DMS153 (cell line): ENCODE data around the gene RING1.

ENCODE experiments used
- DNase-seq: peaks from one replicate; lab custom pipeline; 2025; lab: John Stamatoyannopoulos, UW

Gene RING1

GRCh38 chr6:33247977-33248642 lies 39.8 kb downstream of the RING1 start:
- peak; percentile 54 for DNase-seq

- no peak for DNase-seq
These were observed 40.3 kb downstream of the RING1 start for GRCh38 chr6:33248643-33248931.

DNA sequence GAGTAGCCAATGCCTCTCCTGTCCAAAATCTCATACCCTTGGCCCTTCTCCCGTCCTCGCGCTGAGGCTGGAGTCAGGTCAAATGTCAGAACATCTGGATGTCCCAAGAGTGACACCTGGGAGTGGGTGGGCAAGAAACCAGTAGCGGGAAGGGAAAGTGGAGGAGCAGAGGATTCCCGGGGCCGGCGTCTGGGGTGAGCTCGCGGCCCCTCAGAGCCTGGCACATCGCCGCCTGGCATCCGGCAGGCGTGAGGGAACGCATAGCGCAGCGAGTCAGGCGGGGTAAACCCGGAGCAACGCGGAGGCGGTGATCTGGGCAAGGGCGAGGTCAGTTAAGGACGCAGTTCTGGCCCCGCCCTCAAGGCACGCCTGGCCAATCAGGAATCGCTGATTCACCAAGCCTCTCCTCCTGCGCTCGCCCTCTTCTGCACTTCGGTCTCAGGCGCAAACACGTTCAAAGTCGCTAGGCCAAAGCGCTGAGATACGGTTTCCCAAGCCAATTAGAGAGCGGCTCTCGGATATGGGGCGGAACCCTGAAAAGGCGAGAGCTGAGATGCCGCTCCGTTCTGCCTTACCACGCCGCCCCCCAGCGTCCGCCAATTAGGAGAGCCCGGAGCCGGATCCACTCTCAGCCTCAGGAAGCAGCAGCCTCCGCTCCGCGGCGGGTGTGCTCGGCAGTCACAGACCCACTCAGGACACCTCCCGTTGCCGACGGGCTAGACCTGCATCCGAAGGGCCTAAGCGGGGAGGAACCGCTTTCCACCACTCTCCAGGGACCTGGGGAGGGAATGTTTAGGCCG lies 40.8 kb downstream of the RING1 start:
- DNase-seq, result peak; percentile 98

DNA sequence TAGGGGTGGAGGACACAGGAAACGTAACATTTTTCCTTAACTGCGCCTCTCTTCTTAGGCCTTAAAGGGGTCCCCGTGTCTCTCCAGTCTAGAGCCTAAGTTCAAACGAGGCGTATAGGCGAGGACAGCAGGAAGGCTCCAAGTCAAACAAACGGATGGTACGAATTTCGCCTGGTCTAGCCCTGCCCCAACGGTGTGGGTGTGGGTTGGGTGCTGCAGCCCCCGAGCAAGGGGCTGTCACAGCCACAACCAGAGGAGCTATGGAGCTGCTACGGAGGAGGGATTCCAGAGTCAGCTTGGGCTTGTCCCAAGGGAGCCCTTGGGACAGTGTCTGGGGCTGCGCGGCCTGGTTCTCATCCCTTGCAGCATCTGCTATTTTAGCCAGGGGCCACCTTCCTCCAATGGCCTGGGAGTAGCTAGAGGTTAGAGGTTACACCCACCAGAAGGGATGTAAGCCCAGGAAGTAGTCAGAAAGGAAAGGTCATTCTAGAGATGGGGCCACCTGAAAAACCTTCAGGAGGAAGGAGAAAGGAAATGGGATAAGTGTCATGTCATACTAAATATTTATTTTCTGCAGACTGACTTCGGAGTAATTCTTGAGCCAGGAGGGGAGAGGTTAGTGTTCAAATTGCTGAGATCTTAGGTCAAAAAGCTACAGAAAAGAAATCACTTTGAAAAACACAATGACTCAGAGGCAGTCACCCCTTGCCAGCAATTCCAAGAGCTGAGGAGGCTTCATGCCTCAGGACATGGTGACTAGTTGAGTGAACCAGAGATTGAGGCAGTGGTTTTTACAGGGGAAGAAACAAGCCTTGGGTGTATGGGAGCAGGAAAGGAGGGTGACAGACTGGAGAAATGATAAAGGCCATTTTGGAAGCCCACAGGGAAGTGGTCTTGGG lies 41.7 kb downstream of the RING1 start:
- DNase-seq, result no peak

DNA sequence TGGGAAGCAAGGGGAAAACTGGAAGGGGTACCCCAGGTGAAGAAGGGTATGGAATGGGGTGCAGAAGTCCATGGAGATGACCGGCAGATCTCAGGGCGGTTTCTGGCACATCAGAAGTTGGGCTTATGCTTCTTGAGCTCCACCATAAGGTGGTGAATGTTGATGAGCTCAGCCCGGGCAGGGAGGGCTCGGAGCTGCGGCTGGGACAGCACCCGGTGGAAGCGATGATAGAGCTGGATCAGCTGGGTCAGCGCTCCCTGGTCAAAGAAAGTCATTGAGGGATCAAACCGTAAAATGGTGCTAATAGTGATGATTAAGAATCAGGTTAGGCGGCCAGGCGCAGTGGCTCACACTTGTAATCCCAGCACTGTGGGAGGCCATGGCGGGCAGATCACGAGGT lies 42.4 kb downstream of the RING1 start:
- DNase-seq, result no peak

DNA sequence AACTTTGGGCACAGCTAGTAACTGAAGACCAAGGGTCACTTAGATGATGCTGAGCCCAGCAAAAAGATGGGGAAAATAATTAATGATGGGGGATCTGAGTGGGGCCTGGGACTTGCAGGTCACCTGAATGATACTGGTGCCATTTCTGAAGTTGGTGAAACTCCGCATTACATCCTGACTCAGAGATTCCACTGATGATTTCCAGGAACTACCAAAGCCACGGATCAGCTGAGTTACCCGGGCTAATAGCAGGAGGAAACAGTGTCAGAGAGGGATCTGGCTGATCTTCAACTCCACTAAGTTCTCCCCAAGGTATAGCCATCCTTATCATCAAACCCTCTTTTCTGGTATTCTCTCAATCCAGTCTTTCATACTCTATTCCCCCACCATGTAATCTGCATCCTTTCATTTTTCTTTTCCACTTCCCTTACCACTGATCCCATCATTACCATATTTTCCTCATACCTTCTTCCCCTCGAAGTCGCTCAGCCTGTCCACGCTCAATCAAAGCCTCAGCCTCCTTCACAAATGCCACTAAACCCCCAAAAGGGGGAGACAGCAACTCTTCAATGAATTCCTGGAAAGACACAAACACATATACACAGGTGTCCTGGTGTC lies 43.2 kb downstream of the RING1 start:
- no peak for DNase-seq

- DNase-seq, result no peak
These were observed 44.5 kb downstream of the RING1 start for GRCh38 chr6:33252759-33253158.

DNA sequence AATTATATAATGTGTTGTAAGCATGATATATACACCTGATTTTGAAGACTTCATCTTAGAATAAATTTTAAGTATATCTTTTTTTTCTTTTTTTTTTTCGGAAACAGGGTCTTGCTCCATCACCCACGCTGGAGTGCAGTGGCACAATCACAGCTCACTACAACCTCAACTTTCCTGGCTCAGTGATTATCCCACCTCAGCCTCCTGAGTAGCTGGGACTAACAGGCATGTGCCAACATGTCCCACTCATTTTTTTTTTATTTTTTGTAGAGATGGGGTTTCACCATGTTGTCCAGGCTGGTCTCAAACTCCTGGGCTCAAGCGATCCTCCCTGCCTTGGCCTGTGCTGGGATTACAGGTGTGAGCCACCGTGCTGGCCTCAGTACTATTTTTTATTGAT lies 46.3 kb downstream of the RING1 start:
- no peak for DNase-seq

DNA sequence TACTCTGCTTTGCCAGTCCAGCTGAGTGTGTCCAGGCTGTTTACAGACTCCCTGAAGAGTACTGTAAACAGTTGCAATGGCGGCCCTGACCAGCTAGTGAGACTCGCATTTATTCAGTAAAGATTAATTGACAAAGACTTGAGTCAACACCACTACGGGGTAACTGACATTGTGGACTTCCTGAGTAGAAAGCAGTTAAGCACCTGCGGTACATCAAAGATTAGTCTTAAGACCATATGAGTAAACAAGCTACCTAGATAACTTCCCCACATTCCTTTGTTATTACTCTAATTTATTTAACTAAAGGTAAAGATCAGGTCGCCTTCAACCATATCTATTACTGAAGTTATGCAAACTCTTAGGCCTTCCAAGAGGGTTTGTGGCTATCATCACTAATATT lies 50.7 kb downstream of the RING1 start:
- DNase-seq, result no peak
